Epithelial cell of esophagus (primary cell): ENCODE results near the gene TNNI2.
"Not testable (repeated sequence)": the region's sequence is repeated elsewhere in the genome, so short reads cannot be mapped to it uniquely, and the experiment has no call there.

Experiments used
- DNase-seq: peaks from one replicate; pipeline ENCODE4 v3.0.0; 2010; ENCODE audit warnings: low read depth
- H3K4me3 ChIP-seq: 2 replicates; pipeline ENCODE4 v1.5.1; 2011; ENCODE audit warnings: mild to moderate bottlenecking, low read length, control low read depth
- TF ChIP-seq, protein P1 (sequence below): IDR thresholded peaks from 2 replicates; pipeline ENCODE4 v1.5.1; 2011; ENCODE audit warnings: low read depth, mild to moderate bottlenecking, low read length, control low read depth, inconsistent platforms; ENCODE audit not compliant: insufficient read depth; ENCODE audit errors: missing control alignments

TNNI2 gene

DNA sequence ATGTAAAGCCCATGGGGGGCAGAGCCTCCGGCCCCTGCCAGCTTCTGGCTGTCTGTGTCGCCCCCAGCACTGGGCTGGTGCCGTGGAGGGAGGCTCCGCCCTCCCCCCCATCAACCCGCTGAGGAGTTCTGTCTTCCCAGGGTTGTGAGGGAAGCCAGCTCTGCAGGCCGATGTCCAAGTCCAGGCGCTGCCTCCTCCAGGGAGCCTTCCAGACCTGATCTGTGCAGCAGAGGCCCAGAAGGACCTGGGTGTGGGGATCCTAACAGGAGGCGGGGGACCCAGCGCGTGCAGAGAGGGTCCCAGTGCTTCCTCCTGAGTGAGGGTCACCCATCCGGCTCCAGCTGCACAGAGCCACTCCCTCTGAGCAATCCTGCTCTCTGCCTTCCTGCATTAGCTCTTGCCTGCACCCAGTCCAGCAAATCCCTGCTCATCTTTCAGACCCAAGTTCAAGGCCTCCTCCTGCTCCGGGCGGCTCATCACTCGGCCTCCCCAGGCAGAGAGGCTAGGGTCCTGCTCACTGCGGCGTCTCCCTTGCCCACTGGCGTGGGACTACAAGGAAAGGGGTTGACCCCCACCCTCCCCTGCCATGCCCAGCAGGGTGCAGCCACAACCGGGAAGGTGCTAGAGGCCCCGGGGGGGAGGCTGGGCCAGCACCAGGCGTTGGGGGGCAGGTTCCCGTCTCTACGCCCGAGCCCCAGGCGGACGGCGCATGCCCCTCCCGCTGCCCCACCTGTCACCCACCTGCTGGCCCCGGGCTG, 36.5 kb downstream of the TNNI2 start:
- H3K4me3 ChIP-seq: no peak overlapping the region
- TF ChIP-seq, protein P1, sequence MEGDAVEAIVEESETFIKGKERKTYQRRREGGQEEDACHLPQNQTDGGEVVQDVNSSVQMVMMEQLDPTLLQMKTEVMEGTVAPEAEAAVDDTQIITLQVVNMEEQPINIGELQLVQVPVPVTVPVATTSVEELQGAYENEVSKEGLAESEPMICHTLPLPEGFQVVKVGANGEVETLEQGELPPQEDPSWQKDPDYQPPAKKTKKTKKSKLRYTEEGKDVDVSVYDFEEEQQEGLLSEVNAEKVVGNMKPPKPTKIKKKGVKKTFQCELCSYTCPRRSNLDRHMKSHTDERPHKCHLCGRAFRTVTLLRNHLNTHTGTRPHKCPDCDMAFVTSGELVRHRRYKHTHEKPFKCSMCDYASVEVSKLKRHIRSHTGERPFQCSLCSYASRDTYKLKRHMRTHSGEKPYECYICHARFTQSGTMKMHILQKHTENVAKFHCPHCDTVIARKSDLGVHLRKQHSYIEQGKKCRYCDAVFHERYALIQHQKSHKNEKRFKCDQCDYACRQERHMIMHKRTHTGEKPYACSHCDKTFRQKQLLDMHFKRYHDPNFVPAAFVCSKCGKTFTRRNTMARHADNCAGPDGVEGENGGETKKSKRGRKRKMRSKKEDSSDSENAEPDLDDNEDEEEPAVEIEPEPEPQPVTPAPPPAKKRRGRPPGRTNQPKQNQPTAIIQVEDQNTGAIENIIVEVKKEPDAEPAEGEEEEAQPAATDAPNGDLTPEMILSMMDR: no peak
- DNase-seq: no peak

DNA sequence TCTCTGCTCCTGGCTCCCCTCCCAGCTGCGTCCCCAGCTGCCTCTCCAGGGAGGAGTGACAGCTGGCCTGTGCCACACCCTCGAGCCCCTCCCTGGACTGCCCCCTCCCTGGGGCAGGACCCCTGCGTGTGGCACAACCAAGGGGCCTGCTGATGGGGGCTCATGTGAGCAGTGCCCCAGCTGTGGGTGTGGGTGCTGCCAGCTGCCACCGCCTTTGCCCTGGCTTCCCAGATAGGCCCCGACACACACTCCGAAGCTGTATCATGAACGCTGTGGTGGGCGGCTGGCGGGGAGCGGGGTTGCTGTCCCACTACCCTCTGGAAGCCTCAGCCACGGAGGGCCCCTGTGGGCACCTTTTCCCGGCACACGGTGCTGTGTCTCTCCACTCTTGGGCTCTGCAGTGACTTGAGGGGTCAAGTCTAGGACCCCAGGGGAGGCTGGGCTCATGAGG, 37.1 kb downstream of the TNNI2 start:
- not testable (repeated sequence) for DNase-seq, H3K4me3 ChIP-seq

DNA sequence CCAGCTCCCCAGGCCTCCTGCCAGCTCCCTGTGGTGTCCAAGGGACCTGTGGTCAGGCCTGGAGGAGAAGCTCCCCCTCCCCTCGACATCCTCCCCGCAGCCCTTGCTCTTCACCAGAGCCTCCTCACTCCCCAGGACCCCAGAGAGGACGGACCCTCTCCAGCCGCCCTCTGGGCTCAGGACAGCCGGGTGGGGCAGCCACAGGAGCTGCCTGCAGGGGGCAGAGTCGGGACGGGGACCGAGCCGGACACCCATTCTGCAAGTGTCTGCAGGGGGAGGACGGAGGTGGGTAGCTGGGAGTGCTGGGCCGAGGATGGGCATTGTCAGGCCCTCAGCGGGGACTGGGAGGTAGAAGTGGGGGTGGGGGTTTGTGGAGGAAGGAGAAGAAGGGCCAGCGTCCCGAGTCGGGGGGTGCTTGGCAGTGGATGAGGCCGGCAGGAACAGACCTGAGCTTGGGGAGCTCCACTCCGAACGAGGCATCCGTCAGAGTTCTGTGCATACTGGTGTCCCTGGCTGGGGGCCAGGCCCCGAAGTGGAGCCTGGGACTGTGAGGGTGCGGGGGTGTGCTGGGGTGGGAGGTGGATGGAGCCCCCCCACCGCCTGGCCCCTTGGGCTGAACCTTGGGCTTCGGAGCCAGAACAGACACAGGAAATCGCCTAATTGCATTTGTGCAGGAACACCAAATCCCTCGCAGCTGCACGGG, 37.7 kb downstream of the TNNI2 start:
- H3K4me3 ChIP-seq: no peak overlapping the region
- peak; percentile 46 for DNase-seq
- TF ChIP-seq, protein P1: peak; percentile 50

DNA sequence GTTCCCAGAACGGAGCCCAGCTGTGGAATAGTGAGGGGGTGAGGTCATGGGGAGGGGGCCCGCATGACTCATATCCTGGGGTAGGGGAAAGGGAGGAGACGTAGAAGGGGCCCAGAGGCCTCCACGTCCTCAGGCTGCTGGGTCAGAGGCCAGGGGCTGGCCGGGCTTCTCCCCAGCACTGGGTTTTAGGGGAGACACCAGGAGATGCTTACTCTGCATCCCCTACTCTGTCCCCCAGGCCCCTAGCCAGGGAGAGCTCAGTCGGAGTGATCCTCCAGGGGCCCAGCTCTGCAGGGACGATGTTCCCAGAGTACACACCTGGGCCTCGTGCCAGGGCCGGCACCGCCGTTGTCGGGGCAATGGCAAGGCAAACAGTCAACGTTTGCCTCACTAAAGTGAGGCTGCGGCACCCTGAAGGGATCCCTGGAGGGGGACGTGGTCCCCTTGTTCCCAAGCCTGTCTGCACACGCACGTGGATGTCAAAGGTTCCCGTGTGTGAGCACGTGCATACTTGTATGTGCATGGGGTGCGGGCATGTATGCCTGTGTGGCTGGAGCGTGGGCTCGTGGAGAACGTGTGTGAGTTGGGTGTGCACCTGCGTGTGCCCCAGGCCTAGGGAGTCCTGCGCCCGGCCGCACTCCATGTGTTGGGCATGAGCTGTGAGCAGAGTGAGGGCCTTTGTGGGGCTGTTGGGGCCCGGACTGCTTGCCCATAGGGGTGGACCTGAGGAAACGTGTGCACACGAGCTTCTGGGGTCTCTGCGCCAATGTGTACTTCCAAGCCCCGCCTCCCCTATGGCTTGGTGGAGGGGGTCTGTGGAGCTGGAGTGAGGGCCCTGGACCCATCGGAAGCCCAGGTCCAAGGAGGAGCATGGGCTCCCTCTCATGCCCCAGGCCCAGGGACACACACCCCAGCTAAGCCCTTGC, 38.7 kb downstream of the TNNI2 start:
- H3K4me3 ChIP-seq: no peak overlapping the region
- TF ChIP-seq, protein P1: no peak
- peak; percentile 48 for DNase-seq

DNA sequence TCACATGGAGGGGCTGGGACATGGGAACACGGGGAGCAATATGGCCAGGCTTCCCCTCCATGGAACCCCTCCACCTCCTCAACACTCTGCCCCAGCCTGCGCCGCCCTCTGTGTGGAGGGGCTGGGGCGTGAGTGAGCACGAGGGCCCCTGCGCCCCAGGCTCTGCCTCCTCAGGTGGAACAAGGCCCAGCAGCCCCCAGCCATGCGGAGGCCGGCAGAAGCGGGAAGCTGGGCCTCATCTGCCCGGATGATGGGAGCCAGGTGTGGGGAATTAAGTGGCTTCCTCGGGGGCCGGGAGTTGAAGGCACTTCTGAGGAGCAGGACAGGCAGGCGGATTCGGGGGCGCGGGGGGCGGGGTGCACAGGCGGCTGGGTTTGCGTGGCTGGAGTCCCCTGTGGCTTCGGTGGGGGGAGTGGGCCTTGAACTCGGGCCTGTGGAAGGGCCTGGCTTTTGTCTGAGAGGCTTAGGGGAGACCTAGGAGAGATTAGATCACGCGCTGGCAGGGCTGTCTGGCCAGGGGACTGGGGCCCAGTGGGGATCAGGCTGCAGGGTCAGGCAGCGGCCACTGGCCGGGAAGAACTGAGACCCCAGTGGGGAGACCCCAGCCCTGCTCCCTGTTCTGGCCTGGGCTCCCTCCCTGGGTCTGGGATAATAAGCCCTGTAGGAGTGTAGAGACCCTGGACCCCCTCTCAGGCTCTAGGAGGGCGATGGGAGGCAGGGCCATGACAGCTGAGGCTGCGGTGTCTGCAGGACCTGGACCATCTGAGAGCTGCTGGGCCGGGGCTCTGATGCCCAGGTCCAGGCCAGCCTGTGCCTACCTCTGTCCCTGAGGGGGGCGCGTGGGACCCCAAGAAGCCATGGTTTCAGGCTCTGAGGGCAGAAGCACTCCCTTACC, 39.6 kb downstream of the TNNI2 start:
- DNase-seq: no peak
- H3K4me3 ChIP-seq: no peak overlapping the region
- TF ChIP-seq, protein P1: no peak

DNA sequence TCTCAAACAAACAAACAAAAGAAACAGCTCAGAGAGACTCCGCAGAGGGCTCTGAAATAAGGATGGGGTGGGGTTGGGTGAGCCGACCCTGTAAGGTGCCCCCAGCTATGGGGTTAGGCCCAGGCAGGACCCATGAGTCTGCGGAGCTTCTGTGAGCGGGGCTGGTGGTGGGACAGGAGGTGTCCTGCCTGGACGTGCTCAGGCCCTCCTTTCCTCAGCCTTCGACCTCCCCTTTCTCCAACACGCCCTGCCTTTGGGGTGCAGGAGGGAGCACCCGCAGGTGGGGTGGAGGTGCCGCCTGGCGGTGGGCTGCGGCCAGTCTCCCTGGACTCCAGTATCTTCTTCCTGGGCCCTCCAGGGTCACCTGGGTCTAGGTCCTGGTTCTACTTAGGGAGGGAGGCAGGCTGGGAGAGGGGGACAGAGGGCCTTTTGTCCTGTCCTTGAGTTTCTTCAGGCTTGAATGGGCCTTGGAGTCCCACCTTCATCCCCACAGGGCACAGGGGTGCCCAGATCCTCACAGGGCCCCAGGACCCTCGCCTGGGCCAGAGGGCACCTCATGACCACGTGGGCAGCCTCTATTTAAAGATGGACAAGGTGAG, 40.7 kb downstream of the TNNI2 start:
- DNase-seq: no peak
- H3K4me3 ChIP-seq: no peak overlapping the region
- TF ChIP-seq, protein P1: no peak
